ENCODE measurements around the gene TAX1BP1.

The TAX1BP1 gene

GRCh38 chr7:27782849-27783248 is 42.9 kb downstream of the TAX1BP1 start:
- no peak for DNase-seq

GRCh38 chr7:27784399-27785053 is 44.6 kb downstream of the TAX1BP1 start:
- DNase-seq: peak; percentile 76

- DNase-seq: no peak
Observed at GRCh38 chr7:27788437-27788836, 48.5 kb downstream of the TAX1BP1 start.

GRCh38 chr7:27793780-27794179 is 53.8 kb downstream of the TAX1BP1 start:
- DNase-seq: no peak

GRCh38 chr7:27795977-27796376 is 56.0 kb downstream of the TAX1BP1 start:
- DNase-seq: no peak

GRCh38 chr7:27799212-27799611 is 59.2 kb downstream of the TAX1BP1 start:
- DNase-seq: no peak

- no peak for DNase-seq
Observed at GRCh38 chr7:27802999-27803398, 63.0 kb downstream of the TAX1BP1 start.

- no peak for DNase-seq
Observed at GRCh38 chr7:27804139-27804538, 64.2 kb downstream of the TAX1BP1 start.

GRCh38 chr7:27808626-27809025 is 68.7 kb downstream of the TAX1BP1 start:
- DNase-seq: peak; percentile 4

- DNase-seq: no peak
Observed at GRCh38 chr7:27810186-27810585, 70.2 kb downstream of the TAX1BP1 start.

- DNase-seq: no peak
Observed at GRCh38 chr7:27812706-27813105, 72.7 kb downstream of the TAX1BP1 start.

GRCh38 chr7:27822245-27822644 is 82.3 kb downstream of the TAX1BP1 start:
- DNase-seq: no peak

- DNase-seq: no peak
Observed at GRCh38 chr7:27825891-27826290, 85.9 kb downstream of the TAX1BP1 start.

GRCh38 chr7:27826357-27826756 is 86.4 kb downstream of the TAX1BP1 start:
- DNase-seq: no peak

- no peak for DNase-seq
Observed at GRCh38 chr7:27834179-27834921, 94.4 kb downstream of the TAX1BP1 start.

GRCh38 chr7:27835376-27835775 is 95.4 kb downstream of the TAX1BP1 start:
- no peak for DNase-seq

- DNase-seq: no peak
Observed at GRCh38 chr7:27836536-27836935, 96.6 kb downstream of the TAX1BP1 start.

GRCh38 chr7:27839099-27839498 is 99.1 kb downstream of the TAX1BP1 start:
- no peak for DNase-seq

- no peak for DNase-seq
Observed at GRCh38 chr7:27840313-27840712, 100.4 kb downstream of the TAX1BP1 start.

- DNase-seq: no peak
Observed at GRCh38 chr7:27840760-27841364, 100.9 kb downstream of the TAX1BP1 start.

GRCh38 chr7:27842094-27842692 is 102.2 kb downstream of the TAX1BP1 start:
- DNase-seq: no peak

GRCh38 chr7:27842851-27843250 is 102.9 kb downstream of the TAX1BP1 start:
- DNase-seq: no peak

- DNase-seq: no peak
Observed at GRCh38 chr7:27843584-27844305, 103.8 kb downstream of the TAX1BP1 start.

All from hematopoietic multipotent progenitor cell treated with erythropoietin and hydrocortisone succinate and interleukin-3 and kit ligand, for 6 days (in vitro differentiated cells).